GM12878 (cell line): ENCODE results near the gene MTSS2. TPM values are rescaled to one million over a fixed set of nuclear protein-coding genes. Genes with fewer than 3 reads are reported as not detected.

ENCODE experiments used
- ATAC-seq: fragments of 200-7000 bp; cut with Tn5 transposase; 3 replicates; pipeline ENCODE4 v1.9.1; 2020; ENCODE audit warnings: mild to moderate bottlenecking, moderate library complexity
- BruUV-seq: library from RNA; stranded (reverse); fragments of 400-500 nt; replicated peaks from 2 replicates; lab custom pipeline; 2021; lab: Mats Ljungman, UMichigan
- CTCF ChIA-PET: fragments of 300-600 bp; sonication (Branson Sonifier 250); formaldehyde crosslinking; extraction: SDS; loops from one replicate; lab custom pipeline; 2021; ENCODE audit warnings: inconsistent platforms; lab: Yijun Ruan, JAX
- POLR2A ChIA-PET: fragments of 350-600 bp; formaldehyde crosslinking; extraction: SDS; loops from one replicate; lab custom pipeline; 2021; ENCODE audit warnings: inconsistent platforms; lab: Charles Lee
- RAD21 ChIA-PET: fragments of 300-600 bp; sonication (Branson Sonifier 250); formaldehyde crosslinking; loops from one replicate; lab custom pipeline; 2023; ENCODE audit warnings: antibody characterized with exemption; ENCODE audit not compliant: unreplicated experiment; lab: Charles Lee
- SMC1A ChIA-PET: fragments of 300-600 bp; sonication (Branson Sonifier 250); formaldehyde crosslinking; loops from one replicate; lab custom pipeline; 2023; ENCODE audit not compliant: unreplicated experiment, uncharacterized antibody; lab: Charles Lee
- DNase-seq: peaks from one replicate; pipeline ENCODE4 v3.0.0-alpha.2; 2011; ENCODE audit warnings: low read depth, low spot score
- FAIRE-seq: peaks from 3 replicates; lab custom pipeline; 2011; peaks lifted over from hg19 to GRCh38; lab: Jason Lieb, UNC
- H2AFZ ChIP-seq: 2 replicates; pipeline ENCODE4 v1.6.0; 2011; ENCODE audit warnings: low read depth, low read length, control low read depth; ENCODE audit not compliant: control insufficient read depth
- H3K27ac ChIP-seq: 2 replicates; pipeline ENCODE4 v1.5.1; 2011; ENCODE audit warnings: control low read depth; ENCODE audit not compliant: control insufficient read depth, insufficient read depth
- H3K27me3 ChIP-seq, 2 experiments: replicated peaks in 1 of 2; 2 replicates each; pipeline versions ENCODE4 v1.6.0 to v1.6.1; 2011; ENCODE audit warnings: low read length in 1 of 2; ENCODE audit not compliant: control insufficient read depth in 2 of 2, insufficient read depth in 2 of 2
- H3K36me3 ChIP-seq, 2 experiments: 2 replicates each; pipeline ENCODE4 v1.5.1; 2011; ENCODE audit warnings: low read length in 1 of 2; ENCODE audit not compliant: control insufficient read depth in 2 of 2, insufficient read depth in 2 of 2
- H3K4me1 ChIP-seq: 2 replicates; pipeline ENCODE4 v1.6.1; 2011; ENCODE audit warnings: mild to moderate bottlenecking, low read length, moderate library complexity, mixed read lengths; ENCODE audit not compliant: control insufficient read depth, insufficient read depth
- H3K4me2 ChIP-seq: 2 replicates; pipeline ENCODE4 v1.6.0; 2011; ENCODE audit warnings: control low read depth; ENCODE audit not compliant: control insufficient read depth, insufficient read depth
- H3K4me3 ChIP-seq: fragments of 200-600 bp; sonication (generic); 2 replicates; pipeline ENCODE4 v1.5.1; 2016
- H3K79me2 ChIP-seq: 2 replicates; pipeline ENCODE4 v1.6.0; 2011; ENCODE audit warnings: low read length; ENCODE audit not compliant: control insufficient read depth, insufficient read depth
- H3K9ac ChIP-seq: 2 replicates; pipeline ENCODE4 v1.8.0; 2011; ENCODE audit warnings: low read length, control low read depth, mixed read lengths; ENCODE audit not compliant: control insufficient read depth, insufficient read depth
- H3K9me3 ChIP-seq: replicated peaks from 3 replicates; pipeline ENCODE4 v1.5.1; 2011; ENCODE audit warnings: mild to moderate bottlenecking, low read length; ENCODE audit not compliant: control insufficient read depth, insufficient read depth
- H4K20me1 ChIP-seq: 2 replicates; pipeline ENCODE4 v1.6.0; 2011; ENCODE audit not compliant: control insufficient read depth, insufficient read depth
- EED ChIP-seq: sonication (generic); IDR thresholded peaks from 2 replicates; pipeline ENCODE4 v1.6.1; 2016; ENCODE audit warnings: antibody characterized with exemption, low read depth
- HDAC6 ChIP-seq: fragments of 200-600 bp; sonication (generic); IDR thresholded peaks from one replicate; pipeline ENCODE4 v1.8.0; 2017; ENCODE audit warnings: antibody characterized with exemption; ENCODE audit not compliant: unreplicated experiment
- TAF1 ChIP-seq: IDR thresholded peaks from 2 replicates; pipeline ENCODE4 v1.6.1; 2011; ENCODE audit warnings: mild to moderate bottlenecking, low read depth, low read length, borderline replicate concordance
- WGBS: methylation state at CpG from one replicate; pipeline ENCODE4 v1.1.6; 2016; ENCODE audit warnings: low lambda C conversion rate; ENCODE audit not compliant: insufficient replicate concordance, insufficient coverage; ENCODE audit errors: missing lambda C conversion rate; 5-methylcytosine and 5-hydroxymethylcytosine counted together
- in situ Hi-C: fragments of 300-500 bp; cut with MboI; formaldehyde crosslinking; loops from 9 replicates; pipeline ENCODE4 v1.14.3; 2018; ENCODE audit warnings: mixed read lengths
- intact Hi-C: fragments of 100-400 bp; cut with micrococcal nuclease; formaldehyde crosslinking; loops from one replicate; pipeline ENCODE4 v1.14.2; 2022; ENCODE audit not compliant: unreplicated experiment
- polyA plus RNA-seq, 11 experiments: library from polyadenylated mRNA; depleted of rRNA in 4 of 11; unstranded in 6 of 11; stranded (reverse) in 5 of 11; fragments of >200 nt; fragmentation: Nextera tagmentation in 4 of 11; fragmentation: Illumina TruSeq in 1 of 11; extraction: Ambion mirVana in 4 of 11; extraction: Trizol in 1 of 11; gene quantifications; 1 replicate in 1 of 11; 2 replicates in 10 of 11; pipeline versions ENCODE4 v1.2.1 to v1.2.3, GENCODE V29; 2011 to 2016; ENCODE audit warnings: inconsistent platforms in 2 of 11, missing spikeins in 2 of 11, low read depth in 1 of 11
- total RNA-seq, 4 experiments: library from RNA; depleted of rRNA in 3 of 4; stranded (reverse); fragments of >200 nt in 3 of 4; fragmentation: Illumina TruSeq in 1 of 4; extraction: Trizol in 1 of 4; gene quantifications; 2 replicates each; pipeline versions ENCODE4 v1.2.1 to v1.2.3, GENCODE V29; 2013 to 2021
- TF ChIP-seq, protein P1 (sequence below): fragments of 450-650 bp; IDR thresholded peaks from 2 replicates; pipeline ENCODE4 v1.6.1; 2017; ENCODE audit warnings: mild to moderate bottlenecking, moderate library complexity
- TF ChIP-seq, protein P2 (sequence below): IDR thresholded peaks from 2 replicates; pipeline ENCODE4 v1.6.1; 2011; ENCODE audit warnings: borderline replicate concordance, low read depth, mild to moderate bottlenecking, moderate library complexity, mixed read lengths, low read length; ENCODE audit not compliant: insufficient read depth; ENCODE audit errors: extremely low read length
- TF ChIP-seq, protein P3 (sequence below): fragments of 450-650 bp; formaldehyde crosslinking; IDR thresholded peaks from 2 replicates; pipeline ENCODE4 v1.4.0; 2022; ENCODE audit warnings: mild to moderate bottlenecking, moderate library complexity

The MTSS2 gene
- total and polyA plus RNA-seq, 10 of the 15 experiments (the other 5 are each of a cell fraction or from before 2014, with no cell fraction given): under 0.01 to 0.51 (median 0.14) TPM; not detected in 4

- H3K27ac ChIP-seq: no peak overlapping the region
- 90% methylated on average over 7 of the region's 7 CpGs for WGBS
- no peaks in the 10 kb centered on the region for H4K20me1 ChIP-seq
- H3K9ac ChIP-seq: no peak overlapping the region
- ChIA-PET POLR2A (no interaction called here), SMC1A (no interaction called here), CTCF (no interaction called here), RAD21 (no interaction called here)
- no peak for DNase-seq
- H3K27me3 ChIP-seq: no peaks in the 10 kb centered on the region
- H3K4me1 ChIP-seq: no peaks in the 10 kb centered on the region
- H3K9me3 ChIP-seq: no peaks in the 10 kb centered on the region
- TF ChIP-seq EED: no peak
- in situ Hi-C loops (no loop called here), intact Hi-C loops (no loop called here)
- peaks cover 2 to 5% of the 10 kb centered on the region in 2 experiments; a peak in 2 of 4 replicates for H3K36me3 ChIP-seq
- no peak for FAIRE-seq
- ATAC-seq: no peak
- no peaks in the 10 kb centered on the region for H3K79me2 ChIP-seq
- H2AFZ ChIP-seq: no peak overlapping the region
- H3K4me3 ChIP-seq: no peak overlapping the region
- no peak overlapping the region for H3K4me2 ChIP-seq
- BruUV-seq: no TSS peak
These were observed 24.1 kb upstream of the MTSS2 start for GRCh38 chr16:70709942-70710341.

DNA sequence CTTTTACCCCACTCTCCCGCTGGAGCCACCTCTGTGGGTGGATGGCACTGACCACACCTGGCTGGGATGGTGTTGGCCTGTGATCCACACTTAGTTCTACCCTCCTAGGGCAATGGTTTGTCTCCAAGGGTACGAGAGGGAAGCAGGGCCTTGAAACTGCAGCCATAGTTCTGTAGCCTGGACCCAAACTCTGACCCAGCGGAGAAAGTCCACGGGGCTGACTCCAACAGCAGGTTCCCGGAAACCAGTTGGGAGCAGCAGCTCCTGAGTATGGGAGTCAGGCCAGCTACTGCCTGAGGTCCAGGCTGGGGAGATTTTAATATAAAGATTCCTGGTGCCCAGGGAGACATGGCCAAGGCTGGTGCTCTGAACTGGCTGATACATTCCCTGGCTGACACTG is 23.6 kb upstream of the MTSS2 start:
- intact Hi-C loops (no loop called here), in situ Hi-C loops (no loop called here)
- H3K9ac ChIP-seq: no peak overlapping the region
- H3K4me3 ChIP-seq: no peak overlapping the region
- H2AFZ ChIP-seq: no peak overlapping the region
- WGBS: 98% methylated on average over 5 of the region's 5 CpGs
- peaks cover 2 to 5% of the 10 kb centered on the region in 2 experiments; a peak in 2 of 4 replicates for H3K36me3 ChIP-seq
- POLR2A ChIA-PET: no interaction called here
- H4K20me1 ChIP-seq: no peaks in the 10 kb centered on the region
- H3K4me1 ChIP-seq: no peaks in the 10 kb centered on the region
- H3K27me3 ChIP-seq: no peaks in the 10 kb centered on the region
- ATAC-seq (no peak), DNase-seq (no peak), FAIRE-seq (no peak)
- RAD21 ChIA-PET: no interaction called here
- no peaks in the 10 kb centered on the region for H3K9me3 ChIP-seq
- no TSS peak for BruUV-seq
- no peak overlapping the region for H3K4me2 ChIP-seq
- SMC1A ChIA-PET: no interaction called here
- H3K27ac ChIP-seq: no peak overlapping the region
- CTCF ChIA-PET: no interaction called here
- H3K79me2 ChIP-seq: no peaks in the 10 kb centered on the region
- TF ChIP-seq, protein P1, sequence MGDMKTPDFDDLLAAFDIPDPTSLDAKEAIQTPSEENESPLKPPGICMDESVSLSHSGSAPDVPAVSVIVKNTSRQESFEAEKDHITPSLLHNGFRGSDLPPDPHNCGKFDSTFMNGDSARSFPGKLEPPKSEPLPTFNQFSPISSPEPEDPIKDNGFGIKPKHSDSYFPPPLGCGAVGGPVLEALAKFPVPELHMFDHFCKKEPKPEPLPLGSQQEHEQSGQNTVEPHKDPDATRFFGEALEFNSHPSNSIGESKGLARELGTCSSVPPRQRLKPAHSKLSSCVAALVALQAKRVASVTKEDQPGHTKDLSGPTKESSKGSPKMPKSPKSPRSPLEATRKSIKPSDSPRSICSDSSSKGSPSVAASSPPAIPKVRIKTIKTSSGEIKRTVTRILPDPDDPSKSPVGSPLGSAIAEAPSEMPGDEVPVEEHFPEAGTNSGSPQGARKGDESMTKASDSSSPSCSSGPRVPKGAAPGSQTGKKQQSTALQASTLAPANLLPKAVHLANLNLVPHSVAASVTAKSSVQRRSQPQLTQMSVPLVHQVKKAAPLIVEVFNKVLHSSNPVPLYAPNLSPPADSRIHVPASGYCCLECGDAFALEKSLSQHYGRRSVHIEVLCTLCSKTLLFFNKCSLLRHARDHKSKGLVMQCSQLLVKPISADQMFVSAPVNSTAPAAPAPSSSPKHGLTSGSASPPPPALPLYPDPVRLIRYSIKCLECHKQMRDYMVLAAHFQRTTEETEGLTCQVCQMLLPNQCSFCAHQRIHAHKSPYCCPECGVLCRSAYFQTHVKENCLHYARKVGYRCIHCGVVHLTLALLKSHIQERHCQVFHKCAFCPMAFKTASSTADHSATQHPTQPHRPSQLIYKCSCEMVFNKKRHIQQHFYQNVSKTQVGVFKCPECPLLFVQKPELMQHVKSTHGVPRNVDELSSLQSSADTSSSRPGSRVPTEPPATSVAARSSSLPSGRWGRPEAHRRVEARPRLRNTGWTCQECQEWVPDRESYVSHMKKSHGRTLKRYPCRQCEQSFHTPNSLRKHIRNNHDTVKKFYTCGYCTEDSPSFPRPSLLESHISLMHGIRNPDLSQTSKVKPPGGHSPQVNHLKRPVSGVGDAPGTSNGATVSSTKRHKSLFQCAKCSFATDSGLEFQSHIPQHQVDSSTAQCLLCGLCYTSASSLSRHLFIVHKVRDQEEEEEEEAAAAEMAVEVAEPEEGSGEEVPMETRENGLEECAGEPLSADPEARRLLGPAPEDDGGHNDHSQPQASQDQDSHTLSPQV: no peak
- TF ChIP-seq, protein P2, sequence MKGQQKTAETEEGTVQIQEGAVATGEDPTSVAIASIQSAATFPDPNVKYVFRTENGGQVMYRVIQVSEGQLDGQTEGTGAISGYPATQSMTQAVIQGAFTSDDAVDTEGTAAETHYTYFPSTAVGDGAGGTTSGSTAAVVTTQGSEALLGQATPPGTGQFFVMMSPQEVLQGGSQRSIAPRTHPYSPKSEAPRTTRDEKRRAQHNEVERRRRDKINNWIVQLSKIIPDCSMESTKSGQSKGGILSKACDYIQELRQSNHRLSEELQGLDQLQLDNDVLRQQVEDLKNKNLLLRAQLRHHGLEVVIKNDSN: no peak
- no peak for TF ChIP-seq TAF1
- TF ChIP-seq, protein P3, sequence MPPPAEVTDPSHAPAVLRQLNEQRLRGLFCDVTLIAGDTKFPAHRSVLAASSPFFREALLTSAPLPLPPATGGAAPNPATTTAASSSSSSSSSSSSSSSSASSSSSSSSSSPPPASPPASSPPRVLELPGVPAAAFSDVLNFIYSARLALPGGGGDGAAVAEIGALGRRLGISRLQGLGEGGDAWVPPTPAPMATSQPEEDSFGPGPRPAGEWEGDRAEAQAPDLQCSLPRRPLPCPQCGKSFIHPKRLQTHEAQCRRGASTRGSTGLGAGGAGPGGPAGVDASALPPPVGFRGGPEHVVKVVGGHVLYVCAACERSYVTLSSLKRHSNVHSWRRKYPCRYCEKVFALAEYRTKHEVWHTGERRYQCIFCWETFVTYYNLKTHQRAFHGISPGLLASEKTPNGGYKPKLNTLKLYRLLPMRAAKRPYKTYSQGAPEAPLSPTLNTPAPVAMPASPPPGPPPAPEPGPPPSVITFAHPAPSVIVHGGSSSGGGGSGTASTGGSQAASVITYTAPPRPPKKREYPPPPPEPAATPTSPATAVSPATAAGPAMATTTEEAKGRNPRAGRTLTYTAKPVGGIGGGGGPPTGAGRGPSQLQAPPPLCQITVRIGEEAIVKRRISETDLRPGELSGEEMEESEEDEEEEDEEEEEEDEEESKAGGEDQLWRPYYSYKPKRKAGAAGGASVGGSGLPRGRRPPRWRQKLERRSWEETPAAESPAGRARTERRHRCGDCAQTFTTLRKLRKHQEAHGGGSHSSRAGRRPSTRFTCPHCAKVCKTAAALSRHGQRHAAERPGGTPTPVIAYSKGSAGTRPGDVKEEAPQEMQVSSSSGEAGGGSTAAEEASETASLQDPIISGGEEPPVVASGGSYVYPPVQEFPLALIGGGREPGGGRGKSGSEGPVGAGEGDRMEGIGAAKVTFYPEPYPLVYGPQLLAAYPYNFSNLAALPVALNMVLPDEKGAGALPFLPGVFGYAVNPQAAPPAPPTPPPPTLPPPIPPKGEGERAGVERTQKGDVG (CRISPR knock-in tag): no peak
- no peak for TF ChIP-seq HDAC6
